ENCODE measurements around the gene SULT1A2. TPM values are rescaled to one million over a fixed set of nuclear protein-coding genes. Genes with fewer than 3 reads are reported as not detected.
A peak's percentile ranks its signal among the peaks of the same experiment; 100 is the strongest.
"Not testable (repeated sequence)": the region's sequence is repeated elsewhere in the genome, so short reads cannot be mapped to it uniquely, and the experiment has no call there.

The SULT1A2 gene
- total RNA-seq, 1 experiment from 2014 or later: not detected

DNA sequence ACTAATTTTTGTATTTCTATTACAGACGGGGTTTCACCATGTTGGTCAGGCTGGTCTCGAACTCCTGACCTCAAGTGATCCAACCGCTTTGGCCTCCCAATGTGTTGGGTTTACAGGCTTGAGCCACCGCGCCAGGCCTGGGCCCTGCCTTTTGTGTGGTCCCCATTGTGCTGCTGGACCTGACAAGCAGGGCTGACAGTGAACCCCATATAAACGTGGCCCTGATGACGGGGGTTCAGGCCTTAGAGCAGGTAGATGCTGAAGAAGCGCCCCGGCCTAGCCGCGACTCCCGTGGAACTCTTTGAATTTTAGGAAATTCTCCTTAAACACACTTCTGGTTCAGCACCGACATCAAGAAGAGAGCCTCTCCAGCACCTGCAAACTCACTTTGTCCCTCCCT, 4.7 kb upstream of the SULT1A2 start:
- POLR2A ChIA-PET; CTCF ChIA-PET; intact Hi-C loops (cut with micrococcal nuclease; ENCODE audit: unreplicated experiment); DNase-seq (ENCODE audit: low read depth, low spot score); in situ Hi-C loops (cut with HindIII; ENCODE audit: low pct_unique_long_range_greater_than_20kb, low sequenced_read_pairs); H3K4me3 ChIP-seq (ENCODE audit: low read depth in 2 of 2, low read length in 2 of 2); H3K9me3 ChIP-seq (ENCODE audit: control insufficient read depth, insufficient read depth, low read depth, low read length); H3K36me3 ChIP-seq (ENCODE audit: control insufficient read depth, insufficient read depth, low read length); H3K27me3 ChIP-seq (ENCODE audit: control insufficient read depth, insufficient read depth, low read length); H3K4me1 ChIP-seq (ENCODE audit: control insufficient read depth, insufficient read depth, low read length); H3K27ac ChIP-seq (ENCODE audit: low read length); ATAC-seq; BruUV-seq (replicated peaks): not testable (repeated sequence)

DNA sequence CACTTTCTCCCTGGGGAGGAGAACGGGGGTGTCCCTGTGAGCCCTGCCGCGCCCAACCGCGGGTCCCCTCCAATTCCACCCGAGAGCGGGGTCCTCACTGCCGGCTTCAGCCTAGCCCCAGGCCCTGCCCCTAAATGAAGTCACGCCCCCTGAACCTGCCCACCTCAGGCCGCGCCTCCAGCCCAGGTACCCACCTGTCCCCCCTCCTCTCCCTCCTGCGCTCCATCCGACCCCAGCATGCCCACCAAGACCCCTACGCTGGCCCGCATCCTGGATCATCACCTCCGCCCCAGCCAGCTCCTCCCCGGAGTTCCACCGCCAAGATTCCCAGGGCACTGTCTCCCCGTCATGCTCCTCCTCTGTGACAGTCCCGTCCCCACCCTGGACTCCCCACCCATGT, 4.1 kb upstream of the SULT1A2 start:
- H3K36me3 ChIP-seq (ENCODE audit: control insufficient read depth, insufficient read depth, low read length); H3K9me3 ChIP-seq (ENCODE audit: control insufficient read depth, insufficient read depth, low read depth, low read length); intact Hi-C loops (cut with micrococcal nuclease; ENCODE audit: unreplicated experiment); H3K4me1 ChIP-seq (ENCODE audit: control insufficient read depth, insufficient read depth, low read length); H3K4me3 ChIP-seq (ENCODE audit: low read depth in 2 of 2, low read length in 2 of 2); BruUV-seq (replicated peaks); CTCF ChIA-PET; ATAC-seq; in situ Hi-C loops (cut with HindIII; ENCODE audit: low pct_unique_long_range_greater_than_20kb, low sequenced_read_pairs); H3K27me3 ChIP-seq (ENCODE audit: control insufficient read depth, insufficient read depth, low read length); DNase-seq (ENCODE audit: low read depth, low spot score); H3K27ac ChIP-seq (ENCODE audit: low read length); POLR2A ChIA-PET: not testable (repeated sequence)

DNA sequence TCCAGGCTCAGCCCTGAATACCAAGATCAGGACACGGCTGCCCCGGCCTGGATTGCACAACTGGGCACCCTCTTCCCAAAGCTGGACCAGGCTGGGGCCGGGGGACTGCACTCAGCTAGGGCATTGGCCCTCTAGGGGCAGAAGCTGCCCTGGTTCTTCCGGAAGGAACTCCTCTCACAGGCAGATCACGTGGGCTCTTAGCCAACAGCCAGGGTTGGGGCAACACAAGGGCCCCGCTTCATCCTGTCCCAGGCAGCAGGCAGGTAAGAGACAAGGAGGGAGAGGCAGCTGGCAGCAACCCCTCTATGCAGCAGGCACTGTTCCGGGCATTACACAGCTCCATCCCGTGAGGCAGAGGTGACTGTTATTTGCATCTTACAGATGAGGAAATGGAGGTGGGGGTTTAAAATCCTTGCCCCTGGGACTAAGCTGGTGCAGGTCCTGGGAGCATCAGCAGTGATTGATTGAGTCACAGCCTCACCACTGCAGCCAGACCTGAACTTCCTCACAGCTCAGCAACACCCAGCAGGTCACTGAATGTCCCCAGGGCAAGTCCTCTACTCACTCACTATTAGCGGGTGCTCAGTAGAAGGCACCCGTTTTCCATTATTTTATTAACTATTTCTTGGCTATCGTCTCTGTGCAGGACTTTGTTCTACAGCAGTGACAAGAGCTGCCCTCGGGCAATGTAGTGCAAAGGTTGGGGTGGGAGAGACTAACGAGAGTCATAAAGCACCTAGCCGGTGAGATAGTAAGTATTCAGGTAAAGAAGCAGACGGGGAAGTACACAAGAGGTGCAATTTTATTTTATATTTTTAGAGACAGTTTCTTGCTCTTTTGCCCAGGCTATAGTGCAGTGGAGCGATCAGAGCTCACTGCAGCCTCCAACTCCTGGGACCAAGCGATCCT, 2.8 kb upstream of the SULT1A2 start:
- H3K4me3 ChIP-seq (ENCODE audit: low read depth in 2 of 2, low read length in 2 of 2); H3K9me3 ChIP-seq (ENCODE audit: control insufficient read depth, insufficient read depth, low read depth, low read length); H3K4me1 ChIP-seq (ENCODE audit: control insufficient read depth, insufficient read depth, low read length); intact Hi-C loops (cut with micrococcal nuclease; ENCODE audit: unreplicated experiment); BruUV-seq (replicated peaks); CTCF ChIA-PET; POLR2A ChIA-PET; H3K27me3 ChIP-seq (ENCODE audit: control insufficient read depth, insufficient read depth, low read length); DNase-seq (ENCODE audit: low read depth, low spot score); in situ Hi-C loops (cut with HindIII; ENCODE audit: low pct_unique_long_range_greater_than_20kb, low sequenced_read_pairs); H3K36me3 ChIP-seq (ENCODE audit: control insufficient read depth, insufficient read depth, low read length); H3K27ac ChIP-seq (ENCODE audit: low read length): not testable (repeated sequence)
- peak; percentile 32; the same call in 1 of the 2 replicates for ATAC-seq

DNA sequence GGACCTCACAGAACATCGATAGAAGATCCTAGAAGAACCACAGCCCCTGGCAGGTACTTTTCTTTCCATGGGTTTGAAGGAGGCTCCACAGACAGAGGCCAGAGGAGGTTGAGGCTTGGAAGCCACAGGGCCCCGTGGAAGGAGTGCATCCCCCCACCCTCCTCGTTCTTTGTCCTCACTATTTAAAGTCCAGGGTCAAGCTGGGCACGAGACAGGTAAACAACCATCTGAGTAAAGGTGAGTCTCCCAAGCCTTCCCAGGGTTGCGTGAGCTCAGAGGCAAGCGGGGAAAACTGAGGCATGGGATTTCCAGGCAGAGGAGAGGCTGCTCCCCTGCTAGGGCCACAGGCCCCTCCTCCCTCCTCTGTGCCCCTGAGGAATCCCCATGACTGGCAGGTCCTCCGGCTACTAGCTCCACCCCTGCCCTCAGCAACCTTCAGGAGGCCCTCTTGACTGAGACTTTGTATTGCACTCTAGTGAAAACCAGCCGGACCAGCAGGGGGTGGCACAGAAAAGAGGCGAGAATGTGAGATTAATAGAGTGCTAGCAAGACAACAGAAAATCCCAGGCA, 927 bp upstream of the SULT1A2 start:
- Histone ChIP-seq H3K9me3 (ENCODE audit: control insufficient read depth, insufficient read depth, low read depth, low read length) (no peaks in the 10 kb centered on the region), H3K4me3 (ENCODE audit: low read depth in 2 of 2, low read length in 2 of 2) (no peak overlapping the region), H3K36me3 (ENCODE audit: control insufficient read depth, insufficient read depth, low read length) (no peaks in the 10 kb centered on the region), H3K27me3 (ENCODE audit: control insufficient read depth, insufficient read depth, low read length) (no peaks in the 10 kb centered on the region), H3K27ac (ENCODE audit: low read length) (no peak overlapping the region), H3K4me1 (ENCODE audit: control insufficient read depth, insufficient read depth, low read length) (no peaks in the 10 kb centered on the region)
- TF ChIP-seq, protein P1, sequence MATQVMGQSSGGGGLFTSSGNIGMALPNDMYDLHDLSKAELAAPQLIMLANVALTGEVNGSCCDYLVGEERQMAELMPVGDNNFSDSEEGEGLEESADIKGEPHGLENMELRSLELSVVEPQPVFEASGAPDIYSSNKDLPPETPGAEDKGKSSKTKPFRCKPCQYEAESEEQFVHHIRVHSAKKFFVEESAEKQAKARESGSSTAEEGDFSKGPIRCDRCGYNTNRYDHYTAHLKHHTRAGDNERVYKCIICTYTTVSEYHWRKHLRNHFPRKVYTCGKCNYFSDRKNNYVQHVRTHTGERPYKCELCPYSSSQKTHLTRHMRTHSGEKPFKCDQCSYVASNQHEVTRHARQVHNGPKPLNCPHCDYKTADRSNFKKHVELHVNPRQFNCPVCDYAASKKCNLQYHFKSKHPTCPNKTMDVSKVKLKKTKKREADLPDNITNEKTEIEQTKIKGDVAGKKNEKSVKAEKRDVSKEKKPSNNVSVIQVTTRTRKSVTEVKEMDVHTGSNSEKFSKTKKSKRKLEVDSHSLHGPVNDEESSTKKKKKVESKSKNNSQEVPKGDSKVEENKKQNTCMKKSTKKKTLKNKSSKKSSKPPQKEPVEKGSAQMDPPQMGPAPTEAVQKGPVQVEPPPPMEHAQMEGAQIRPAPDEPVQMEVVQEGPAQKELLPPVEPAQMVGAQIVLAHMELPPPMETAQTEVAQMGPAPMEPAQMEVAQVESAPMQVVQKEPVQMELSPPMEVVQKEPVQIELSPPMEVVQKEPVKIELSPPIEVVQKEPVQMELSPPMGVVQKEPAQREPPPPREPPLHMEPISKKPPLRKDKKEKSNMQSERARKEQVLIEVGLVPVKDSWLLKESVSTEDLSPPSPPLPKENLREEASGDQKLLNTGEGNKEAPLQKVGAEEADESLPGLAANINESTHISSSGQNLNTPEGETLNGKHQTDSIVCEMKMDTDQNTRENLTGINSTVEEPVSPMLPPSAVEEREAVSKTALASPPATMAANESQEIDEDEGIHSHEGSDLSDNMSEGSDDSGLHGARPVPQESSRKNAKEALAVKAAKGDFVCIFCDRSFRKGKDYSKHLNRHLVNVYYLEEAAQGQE (IDR thresholded peaks at IDR 0.05; ENCODE audit: insufficient read depth in 1 of 2, low read depth in 2 of 2, low read length in 1 of 2): no peak
- TF ChIP-seq SIN3A (IDR thresholded peaks at IDR 0.05; ENCODE audit: borderline replicate concordance, insufficient read depth, low read depth, low read length) (no peak), TCF7L2 (IDR thresholded peaks at IDR 0.05; ENCODE audit: low read depth, low read length) (no peak), POLR2AphosphoS5 (IDR thresholded peaks at IDR 0.05; ENCODE audit: low read depth, low read length) (no peak)
- TF ChIP-seq, protein P2, sequence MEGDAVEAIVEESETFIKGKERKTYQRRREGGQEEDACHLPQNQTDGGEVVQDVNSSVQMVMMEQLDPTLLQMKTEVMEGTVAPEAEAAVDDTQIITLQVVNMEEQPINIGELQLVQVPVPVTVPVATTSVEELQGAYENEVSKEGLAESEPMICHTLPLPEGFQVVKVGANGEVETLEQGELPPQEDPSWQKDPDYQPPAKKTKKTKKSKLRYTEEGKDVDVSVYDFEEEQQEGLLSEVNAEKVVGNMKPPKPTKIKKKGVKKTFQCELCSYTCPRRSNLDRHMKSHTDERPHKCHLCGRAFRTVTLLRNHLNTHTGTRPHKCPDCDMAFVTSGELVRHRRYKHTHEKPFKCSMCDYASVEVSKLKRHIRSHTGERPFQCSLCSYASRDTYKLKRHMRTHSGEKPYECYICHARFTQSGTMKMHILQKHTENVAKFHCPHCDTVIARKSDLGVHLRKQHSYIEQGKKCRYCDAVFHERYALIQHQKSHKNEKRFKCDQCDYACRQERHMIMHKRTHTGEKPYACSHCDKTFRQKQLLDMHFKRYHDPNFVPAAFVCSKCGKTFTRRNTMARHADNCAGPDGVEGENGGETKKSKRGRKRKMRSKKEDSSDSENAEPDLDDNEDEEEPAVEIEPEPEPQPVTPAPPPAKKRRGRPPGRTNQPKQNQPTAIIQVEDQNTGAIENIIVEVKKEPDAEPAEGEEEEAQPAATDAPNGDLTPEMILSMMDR (IDR thresholded peaks at IDR 0.05): no peak
- CTCF ChIA-PET: no interaction called here
- DNase-seq (ENCODE audit: low read depth, low spot score) (no peak), ATAC-seq (no peak)
- in situ Hi-C loops (cut with HindIII; ENCODE audit: low pct_unique_long_range_greater_than_20kb, low sequenced_read_pairs): no loop called here
- POLR2A ChIA-PET: no interaction called here
- intact Hi-C loops (cut with micrococcal nuclease; ENCODE audit: unreplicated experiment): no loop called here
- no TSS peak for BruUV-seq (replicated peaks)

Data from Panc1 (cell line).